Thymus (tissue), 11 donors: ENCODE data around the gene TRPM6. TPM values are rescaled to one million over a fixed set of nuclear protein-coding genes. Genes with fewer than 3 reads are reported as not detected.

ENCODE experiments used
- DNase-seq, 9 donors: peaks; one replicate each; pipeline ENCODE4 v3.0.0-alpha.2; 2013; ENCODE audit warnings: low spot score in 9 of 9, low read depth in 6 of 9, missing footprints in 1 of 9
- H3K27ac ChIP-seq, 2 donors: one replicate each; pipeline ENCODE4 v1.5.1; 2013; ENCODE audit warnings: control low read depth in 1 of 2, low read depth in 1 of 2, low read length in 1 of 2, mild to moderate bottlenecking in 1 of 2, moderate library complexity in 1 of 2
- H3K27me3 ChIP-seq, 2 donors: one replicate each; pipeline ENCODE4 v1.5.1; 2013; ENCODE audit warnings: low read length in 1 of 2; ENCODE audit not compliant: control insufficient read depth in 2 of 2, insufficient read depth in 1 of 2
- H3K36me3 ChIP-seq, 2 donors: one replicate each; pipeline ENCODE4 v1.5.1; 2013; ENCODE audit warnings: low read length in 1 of 2, mild to moderate bottlenecking in 1 of 2, moderate library complexity in 1 of 2; ENCODE audit not compliant: control insufficient read depth in 2 of 2, insufficient read depth in 2 of 2
- H3K4me1 ChIP-seq, 2 donors: one replicate each; pipeline ENCODE4 v1.5.1; 2013; ENCODE audit warnings: low read length in 2 of 2; ENCODE audit not compliant: control insufficient read depth in 2 of 2, insufficient read depth in 2 of 2
- H3K4me3 ChIP-seq, 2 donors: one replicate each; pipeline ENCODE4 v1.5.1; 2013; ENCODE audit warnings: low read length in 2 of 2, control low read depth in 1 of 2, mild to moderate bottlenecking in 1 of 2
- H3K9me3 ChIP-seq, 2 donors: one replicate each; pipeline ENCODE4 v1.5.1; 2013; ENCODE audit warnings: low read length in 1 of 2, mild to moderate bottlenecking in 1 of 2; ENCODE audit not compliant: control insufficient read depth in 2 of 2, insufficient read depth in 1 of 2
- WGBS: extraction: QIAGEN DNeasy Blood & Tissue Kit; methylation state at CpG from one replicate; pipeline ENCODE4 v1.1.7; 2013; 5-methylcytosine and 5-hydroxymethylcytosine counted together
- polyA plus RNA-seq: library from polyadenylated mRNA; stranded (reverse); fragments of 200-250 nt; gene quantifications from one replicate; pipeline ENCODE4 v1.2.3, GENCODE V29; 2013
- total RNA-seq: library from RNA; stranded (reverse); fragments of 120-200 nt; gene quantifications from one replicate; pipeline ENCODE4 v1.2.4, GENCODE V29; 2013
- donor health status: healthy.

The TRPM6 gene
- total and polyA plus RNA-seq, 2 donors, result 0.47 to 0.87 TPM

DNA sequence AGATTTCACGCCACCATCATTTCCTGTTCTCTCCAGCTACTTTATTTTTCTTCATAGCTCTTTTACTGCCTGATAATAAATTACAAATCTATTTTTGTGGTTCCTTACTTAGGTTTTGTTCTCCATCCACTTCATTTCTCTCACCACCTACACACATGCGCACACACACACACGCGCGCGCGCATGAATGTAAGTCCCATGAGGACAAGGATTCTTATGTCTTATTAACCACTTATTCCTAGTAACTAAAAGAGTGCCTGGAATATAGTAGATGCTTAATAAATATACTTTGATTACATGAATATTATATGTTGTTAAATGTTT lies 116.5 kb downstream of the TRPM6 start:
- no peaks in the 10 kb centered on the region for H3K27me3 ChIP-seq
- H3K36me3 ChIP-seq, result no peaks in the 10 kb centered on the region
- no peak for DNase-seq
- 97% methylated on average over 7 of the region's 7 CpGs for WGBS
- H3K4me3 ChIP-seq, result no peak overlapping the region
- H3K4me1 ChIP-seq, result no peaks in the 10 kb centered on the region
- H3K27ac ChIP-seq, result no peak overlapping the region
- H3K9me3 ChIP-seq, result no peaks in the 10 kb centered on the region

DNA sequence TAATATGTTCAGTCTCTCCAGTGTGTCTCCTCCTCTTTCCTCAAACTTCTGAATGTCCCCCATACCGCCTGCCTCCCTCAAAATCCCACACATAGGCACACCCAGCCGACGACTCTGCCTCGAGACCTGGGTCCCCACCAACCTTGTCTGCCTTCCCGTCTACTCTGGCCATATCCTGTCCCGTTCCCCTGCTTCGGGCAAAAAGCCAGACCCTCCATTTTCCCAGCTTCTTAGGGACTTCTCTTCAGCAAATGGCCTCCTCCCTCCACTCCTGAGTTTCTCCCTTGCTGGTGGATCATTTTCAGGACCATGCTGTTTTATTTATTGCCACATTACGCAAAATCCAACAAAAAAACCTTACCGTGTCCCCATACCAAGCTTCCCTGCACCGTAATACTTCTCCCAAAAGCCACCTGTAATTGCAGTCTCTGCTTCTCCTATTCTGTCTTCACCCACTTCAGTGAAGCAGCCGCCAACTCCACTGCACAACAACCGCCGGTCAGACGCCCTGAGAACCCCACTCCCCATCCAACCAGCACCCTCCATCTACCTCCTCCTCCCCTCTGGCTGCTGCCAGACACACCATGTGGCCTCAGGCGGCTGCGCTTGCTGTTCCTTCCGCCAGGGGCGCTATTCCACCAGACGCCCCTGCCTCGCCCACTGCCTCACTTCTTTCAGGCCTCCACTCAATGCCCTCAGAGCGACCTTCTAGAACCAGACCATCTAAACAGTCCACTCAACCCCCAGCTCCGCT lies 117.0 kb downstream of the TRPM6 start:
- Histone ChIP-seq H3K4me1 (no peaks in the 10 kb centered on the region), H3K4me3 (no peak overlapping the region), H3K9me3 (no peaks in the 10 kb centered on the region), H3K27ac (no peak overlapping the region), H3K36me3 (no peaks in the 10 kb centered on the region), H3K27me3 (no peaks in the 10 kb centered on the region)
- 84% methylated on average over 22 of the region's 22 CpGs for WGBS
- peak in 5 of 9 donors; percentile 13 to 43 (median 22) for DNase-seq

DNA sequence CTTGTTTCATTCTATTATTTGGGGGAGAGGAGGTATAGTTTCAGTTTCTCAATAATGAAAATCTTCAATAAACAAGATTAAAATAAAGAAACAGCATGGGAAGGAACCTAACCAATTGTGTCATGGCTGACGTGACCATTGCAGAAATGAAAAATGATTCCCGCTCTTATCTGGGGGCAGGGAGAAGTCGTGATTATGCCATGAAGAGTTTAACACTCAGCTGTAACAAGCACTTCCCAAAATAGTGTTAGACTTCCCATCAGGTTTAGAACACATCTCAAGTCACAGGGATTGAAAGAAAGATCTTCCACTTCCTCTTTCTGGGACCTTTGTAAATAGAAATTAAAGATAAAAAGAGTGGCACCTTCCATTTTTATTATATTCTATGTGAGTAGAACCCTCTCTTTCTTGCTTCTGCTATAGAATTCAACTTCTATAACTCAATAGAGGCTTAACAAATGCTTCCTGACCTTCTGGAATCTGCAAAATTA lies 122.2 kb downstream of the TRPM6 start:
- Histone ChIP-seq H3K4me3 (no peak overlapping the region), H3K27ac (no peak overlapping the region), H3K4me1 (no peaks in the 10 kb centered on the region), H3K36me3 (no peaks in the 10 kb centered on the region), H3K9me3 (no peaks in the 10 kb centered on the region), H3K27me3 (no peaks in the 10 kb centered on the region)
- 35% methylated on average over 3 of the region's 3 CpGs for WGBS
- no peak for DNase-seq

DNA sequence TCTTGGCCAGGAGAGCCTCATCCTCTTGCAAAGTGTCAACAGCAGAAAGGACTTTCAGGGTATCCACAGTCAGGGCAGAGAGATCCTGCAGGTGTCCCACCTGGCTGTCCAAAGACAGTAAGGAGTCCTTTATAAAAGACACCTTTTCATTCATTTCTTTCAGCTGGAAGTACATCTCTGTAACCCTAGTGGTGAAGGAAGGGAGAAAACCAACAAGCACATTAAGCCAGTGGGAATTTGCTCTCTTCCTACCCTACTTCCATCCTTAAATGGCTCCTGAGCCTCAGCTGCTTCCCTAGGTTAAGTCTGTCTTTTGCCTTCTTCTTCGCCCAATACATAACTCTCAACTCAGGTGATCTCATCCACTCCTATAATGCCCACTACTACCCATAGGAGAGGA lies 124.8 kb downstream of the TRPM6 start:
- no peaks in the 10 kb centered on the region for H3K36me3 ChIP-seq
- no peaks in the 10 kb centered on the region for H3K9me3 ChIP-seq
- H3K4me3 ChIP-seq, result no peak overlapping the region
- no peak for DNase-seq
- WGBS, result 98% methylated on average over 1 of the region's 1 CpG
- H3K27me3 ChIP-seq, result no peaks in the 10 kb centered on the region
- no peak overlapping the region for H3K27ac ChIP-seq
- H3K4me1 ChIP-seq, result no peaks in the 10 kb centered on the region

DNA sequence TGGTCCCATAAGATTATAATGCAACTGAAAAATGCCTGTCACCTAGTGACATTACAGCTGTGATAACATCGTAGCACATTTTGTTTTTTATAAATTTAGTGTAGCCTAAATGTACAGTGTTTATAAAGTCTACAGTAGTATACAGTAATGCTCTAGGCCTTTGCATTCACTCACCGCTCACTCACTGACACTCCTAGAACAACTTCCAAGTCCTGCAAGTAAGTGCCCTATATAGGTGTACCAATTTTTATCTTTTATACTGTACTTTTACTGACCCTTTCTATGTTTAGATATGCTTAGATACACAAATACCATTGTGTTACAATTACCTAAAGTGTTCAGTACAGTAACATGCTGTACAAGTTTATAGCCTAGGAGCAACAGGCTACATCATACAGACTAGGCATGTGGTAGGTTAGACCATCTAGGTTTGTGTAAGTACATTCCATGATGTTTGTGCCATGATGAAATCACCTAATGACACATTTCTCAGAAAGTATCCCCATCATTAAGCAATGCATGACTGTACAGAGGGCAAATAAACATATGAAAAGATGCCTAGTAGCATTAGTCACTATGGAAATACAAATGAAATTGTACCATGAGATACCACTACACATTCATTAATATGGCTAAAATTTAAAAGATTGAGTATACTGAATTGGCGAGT lies 127.6 kb downstream of the TRPM6 start:
- Histone ChIP-seq H3K4me3 (no peak overlapping the region), H3K27ac (no peak overlapping the region), H3K27me3 (no peaks in the 10 kb centered on the region), H3K9me3 (no peaks in the 10 kb centered on the region), H3K4me1 (no peaks in the 10 kb centered on the region), H3K36me3 (no peaks in the 10 kb centered on the region)
- WGBS, result 96% methylated on average over 3 of the region's 3 CpGs
- DNase-seq, result no peak

DNA sequence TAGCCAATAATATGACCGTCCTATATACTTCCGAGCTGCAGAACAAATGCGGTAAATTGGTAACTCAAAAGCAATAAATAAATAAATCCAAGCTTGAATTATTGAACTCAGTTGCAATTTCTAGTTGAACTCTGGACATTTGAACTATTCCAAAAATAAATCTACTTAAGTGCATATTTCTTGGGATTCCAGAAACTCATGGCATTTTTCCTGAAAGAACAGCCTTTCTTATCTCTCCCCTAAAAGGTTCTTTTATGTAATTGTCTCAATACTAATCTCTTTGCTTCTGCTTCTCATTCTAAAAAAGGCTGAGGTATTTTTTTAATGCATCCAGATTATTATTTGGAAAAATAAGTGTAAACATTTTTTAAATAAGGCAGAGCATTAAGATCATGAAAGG lies 131.7 kb downstream of the TRPM6 start:
- no peak overlapping the region for H3K4me3 ChIP-seq
- no peaks in the 10 kb centered on the region for H3K4me1 ChIP-seq
- no peak for DNase-seq
- no peaks in the 10 kb centered on the region for H3K9me3 ChIP-seq
- no peaks in the 10 kb centered on the region for H3K36me3 ChIP-seq
- H3K27me3 ChIP-seq, result no peaks in the 10 kb centered on the region
- 98% methylated on average over 3 of the region's 3 CpGs for WGBS
- no peak overlapping the region for H3K27ac ChIP-seq

DNA sequence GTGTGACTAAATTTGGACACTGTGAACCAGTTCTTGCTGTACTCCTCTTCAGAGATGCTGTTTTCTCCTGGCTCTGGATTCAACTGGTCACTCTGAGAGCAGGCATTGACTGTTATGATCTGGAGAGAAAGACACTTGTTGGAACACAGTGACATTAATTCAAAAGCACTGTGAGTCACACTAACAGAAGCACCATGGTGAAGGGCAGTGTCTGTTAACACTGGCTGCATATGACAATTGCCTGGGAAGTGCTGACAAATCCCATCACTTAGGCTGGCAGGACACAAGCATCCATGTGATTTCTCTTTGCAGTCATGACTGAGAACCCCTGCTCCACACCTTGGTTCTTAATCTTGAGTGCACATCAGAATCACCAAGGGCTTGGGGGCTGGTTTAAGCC lies 132.4 kb downstream of the TRPM6 start:
- DNase-seq, result no peak
- no peak overlapping the region for H3K4me3 ChIP-seq
- no peaks in the 10 kb centered on the region for H3K4me1 ChIP-seq
- no peaks in the 10 kb centered on the region for H3K36me3 ChIP-seq
- H3K9me3 ChIP-seq, result no peaks in the 10 kb centered on the region
- H3K27ac ChIP-seq, result no peak overlapping the region
- H3K27me3 ChIP-seq, result no peaks in the 10 kb centered on the region

DNA sequence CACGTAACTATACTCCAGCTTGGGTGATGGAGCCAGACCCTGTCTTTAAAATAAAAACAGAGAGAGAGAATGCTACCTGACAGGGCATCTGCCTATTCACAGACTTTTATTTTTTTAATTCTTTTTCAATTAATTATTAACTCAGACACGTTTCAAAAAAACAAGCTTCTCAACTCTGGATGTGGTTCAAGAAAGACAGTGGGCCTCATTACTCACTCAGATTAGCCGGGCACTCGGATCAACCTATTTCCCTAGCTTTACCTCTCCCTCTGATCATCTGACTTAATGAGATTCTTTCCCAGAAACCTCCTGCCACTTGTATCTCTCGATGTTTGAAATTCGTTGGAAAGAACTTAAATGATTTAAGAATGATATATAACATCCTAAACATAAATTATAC lies 134.1 kb downstream of the TRPM6 start:
- Histone ChIP-seq H3K4me1 (no peaks in the 10 kb centered on the region), H3K36me3 (no peaks in the 10 kb centered on the region), H3K27me3 (no peaks in the 10 kb centered on the region), H3K27ac (no peak overlapping the region), H3K9me3 (no peaks in the 10 kb centered on the region), H3K4me3 (no peak overlapping the region)
- WGBS, result 95% methylated on average over 6 of the region's 6 CpGs
- no peak for DNase-seq

DNA sequence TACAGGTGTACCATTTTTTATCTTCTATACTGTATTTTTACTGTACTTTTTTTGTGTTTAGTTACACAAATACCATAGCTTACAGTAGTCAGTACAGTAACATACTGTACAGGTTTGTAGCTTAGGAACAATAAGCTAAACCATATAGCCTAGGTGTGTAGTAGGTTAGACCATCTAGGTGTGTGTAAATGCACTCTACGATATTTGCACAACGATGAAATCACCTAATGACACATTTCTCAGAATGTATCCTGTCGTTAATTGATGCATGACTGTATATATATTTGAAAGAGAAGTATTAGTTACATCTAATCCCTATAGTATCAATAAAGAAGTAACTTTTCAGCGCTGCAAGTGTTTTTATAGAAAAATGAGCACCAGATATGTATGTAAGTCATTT lies 138.8 kb downstream of the TRPM6 start:
- no peaks in the 10 kb centered on the region for H3K27me3 ChIP-seq
- WGBS, result 96% methylated on average over 4 of the region's 4 CpGs
- no peak for DNase-seq
- H3K9me3 ChIP-seq, result no peaks in the 10 kb centered on the region
- H3K27ac ChIP-seq, result no peak overlapping the region
- H3K36me3 ChIP-seq, result no peaks in the 10 kb centered on the region
- H3K4me1 ChIP-seq, result no peaks in the 10 kb centered on the region
- H3K4me3 ChIP-seq, result no peak overlapping the region
